ENCODE measurements around the gene LILRB5.
"Not testable (repeated sequence)": the region's sequence is repeated elsewhere in the genome, so short reads cannot be mapped to it uniquely, and the experiment has no call there.

The LILRB5 gene

DNA sequence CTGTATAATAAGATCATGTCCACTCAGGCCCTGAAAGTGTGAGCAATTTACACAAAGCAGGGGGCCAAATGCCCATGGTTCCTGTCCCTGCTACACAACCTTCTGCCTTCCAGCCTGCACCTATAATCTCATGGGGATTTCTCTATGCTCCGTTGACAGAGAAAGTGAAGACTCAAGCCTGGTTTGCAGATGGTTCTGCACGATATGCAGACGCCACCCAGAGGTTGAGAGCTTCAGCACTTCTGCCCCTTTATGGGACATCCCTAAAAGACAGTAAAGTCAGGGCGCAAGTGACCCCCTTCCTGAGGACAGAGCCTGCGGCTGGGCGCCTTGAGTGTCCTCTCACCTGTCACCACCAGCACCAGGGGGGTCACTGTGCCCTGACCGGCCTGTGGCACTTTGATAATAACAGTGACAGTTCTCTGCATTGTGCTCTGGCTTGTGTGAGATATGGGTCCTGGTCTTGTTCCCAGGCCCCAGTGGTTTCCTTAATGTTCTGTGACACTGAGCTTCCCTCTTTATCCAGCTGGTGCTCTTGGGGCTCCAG lies 40.8 kb upstream of the LILRB5 start:
- H3K4me3 ChIP-seq (replicated peaks in 1 of 2; ENCODE audit: low read depth in 2 of 2, low read length in 2 of 2): no peak overlapping the region
- no peak for DNase-seq (ENCODE audit: low read depth in 2 of 2)

DNA sequence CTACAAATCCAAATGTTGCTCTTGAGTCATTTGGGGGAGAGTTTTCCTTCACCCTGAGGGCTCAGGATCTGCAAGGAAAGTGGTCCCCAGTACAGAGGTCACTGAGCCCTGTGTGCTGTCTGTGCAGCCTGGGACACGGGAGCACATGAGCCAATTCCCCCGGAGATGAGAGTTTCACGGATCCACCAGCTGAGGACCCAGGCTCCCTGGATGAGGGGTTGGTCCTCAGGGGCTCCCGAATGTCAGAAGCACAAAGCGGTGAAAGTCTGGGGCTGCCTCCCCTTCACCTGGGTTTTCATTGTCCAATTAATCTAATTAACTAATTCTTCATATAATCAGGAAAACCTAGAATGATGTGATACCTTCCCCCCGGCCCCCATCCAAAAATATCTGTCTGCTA lies 37.5 kb upstream of the LILRB5 start:
- DNase-seq (ENCODE audit: low read depth in 2 of 2): no peak

More for the DNA sequence above, 40.8 kb upstream of the LILRB5 start:
- TF ChIP-seq, protein P1, sequence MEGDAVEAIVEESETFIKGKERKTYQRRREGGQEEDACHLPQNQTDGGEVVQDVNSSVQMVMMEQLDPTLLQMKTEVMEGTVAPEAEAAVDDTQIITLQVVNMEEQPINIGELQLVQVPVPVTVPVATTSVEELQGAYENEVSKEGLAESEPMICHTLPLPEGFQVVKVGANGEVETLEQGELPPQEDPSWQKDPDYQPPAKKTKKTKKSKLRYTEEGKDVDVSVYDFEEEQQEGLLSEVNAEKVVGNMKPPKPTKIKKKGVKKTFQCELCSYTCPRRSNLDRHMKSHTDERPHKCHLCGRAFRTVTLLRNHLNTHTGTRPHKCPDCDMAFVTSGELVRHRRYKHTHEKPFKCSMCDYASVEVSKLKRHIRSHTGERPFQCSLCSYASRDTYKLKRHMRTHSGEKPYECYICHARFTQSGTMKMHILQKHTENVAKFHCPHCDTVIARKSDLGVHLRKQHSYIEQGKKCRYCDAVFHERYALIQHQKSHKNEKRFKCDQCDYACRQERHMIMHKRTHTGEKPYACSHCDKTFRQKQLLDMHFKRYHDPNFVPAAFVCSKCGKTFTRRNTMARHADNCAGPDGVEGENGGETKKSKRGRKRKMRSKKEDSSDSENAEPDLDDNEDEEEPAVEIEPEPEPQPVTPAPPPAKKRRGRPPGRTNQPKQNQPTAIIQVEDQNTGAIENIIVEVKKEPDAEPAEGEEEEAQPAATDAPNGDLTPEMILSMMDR (IDR thresholded peaks at IDR 0.05; ENCODE audit: low read depth, low read length): no peak

DNA sequence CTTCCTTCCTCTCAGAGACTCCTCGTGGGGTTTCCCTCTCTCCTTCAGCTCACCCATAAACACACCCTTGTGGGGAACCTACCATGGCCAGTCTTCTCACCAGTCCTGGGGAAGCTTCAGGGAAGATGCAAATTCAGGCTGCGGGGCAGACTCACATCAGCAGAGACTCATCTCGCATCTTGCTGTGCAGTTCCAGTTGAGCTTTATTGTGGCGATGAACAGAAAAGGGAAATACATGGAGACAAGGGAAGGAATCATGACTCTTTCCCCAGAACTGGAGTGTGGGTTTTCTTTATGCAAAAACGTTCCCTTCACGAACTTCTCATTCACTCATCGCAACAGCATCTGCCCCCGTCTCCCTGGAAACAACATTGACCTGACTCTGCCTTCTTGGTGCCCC lies 32.1 kb upstream of the LILRB5 start:
- not testable (repeated sequence) for H3K4me3 ChIP-seq (replicated peaks in 1 of 2; ENCODE audit: low read depth in 2 of 2, low read length in 2 of 2); DNase-seq (ENCODE audit: low read depth in 2 of 2)

More for the DNA sequence above, 37.5 kb upstream of the LILRB5 start:
- TF ChIP-seq, protein P1 (IDR thresholded peaks at IDR 0.05; ENCODE audit: low read depth, low read length): no peak
- no peak overlapping the region for H3K4me3 ChIP-seq (replicated peaks in 1 of 2; ENCODE audit: low read depth in 2 of 2, low read length in 2 of 2)

DNA sequence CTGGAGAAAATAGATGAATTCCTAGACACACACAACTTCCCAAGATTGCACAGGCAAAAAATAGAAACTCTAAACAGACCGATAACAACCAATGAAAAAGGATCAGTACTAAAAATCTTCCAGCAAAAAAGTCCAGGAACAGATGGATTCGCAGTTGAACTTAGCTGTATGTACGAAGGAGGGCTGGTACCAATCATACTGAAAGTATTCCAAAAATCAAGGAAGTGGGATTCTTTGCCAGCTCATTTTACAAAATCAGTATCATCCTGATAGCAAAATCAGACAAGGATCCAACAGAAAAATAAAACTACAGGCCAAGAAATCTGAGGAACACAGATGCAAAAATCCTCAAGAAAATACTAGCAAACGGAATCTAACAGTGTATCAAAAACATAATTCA lies 30.4 kb upstream of the LILRB5 start:
- DNase-seq (ENCODE audit: low read depth in 2 of 2): no peak
- TF ChIP-seq, protein P1 (IDR thresholded peaks at IDR 0.05; ENCODE audit: low read depth, low read length): no peak
- no peak overlapping the region for H3K4me3 ChIP-seq (replicated peaks in 1 of 2; ENCODE audit: low read depth in 2 of 2, low read length in 2 of 2)

DNA sequence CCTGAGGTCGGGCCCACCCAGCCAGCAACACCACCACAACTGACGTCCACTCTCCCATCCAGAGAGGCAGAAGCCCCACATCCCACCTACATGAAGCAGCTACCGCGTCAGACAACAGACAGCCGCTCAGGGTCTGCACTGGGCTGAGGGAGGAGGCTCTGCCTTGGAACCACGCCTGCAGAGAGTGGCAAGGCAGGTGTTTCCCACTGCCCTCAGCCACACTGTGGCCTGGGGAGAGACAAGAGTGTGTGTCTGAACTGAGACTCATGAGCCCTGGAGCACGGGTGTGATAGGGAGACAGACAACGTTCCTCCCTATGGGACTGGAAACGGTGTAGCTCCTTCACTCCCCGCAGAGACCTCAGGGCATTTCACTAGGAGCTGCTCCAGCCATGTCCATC lies 29.2 kb upstream of the LILRB5 start:
- not testable (repeated sequence) for DNase-seq (ENCODE audit: low read depth in 2 of 2); H3K4me3 ChIP-seq (replicated peaks in 1 of 2; ENCODE audit: low read depth in 2 of 2, low read length in 2 of 2)

DNA sequence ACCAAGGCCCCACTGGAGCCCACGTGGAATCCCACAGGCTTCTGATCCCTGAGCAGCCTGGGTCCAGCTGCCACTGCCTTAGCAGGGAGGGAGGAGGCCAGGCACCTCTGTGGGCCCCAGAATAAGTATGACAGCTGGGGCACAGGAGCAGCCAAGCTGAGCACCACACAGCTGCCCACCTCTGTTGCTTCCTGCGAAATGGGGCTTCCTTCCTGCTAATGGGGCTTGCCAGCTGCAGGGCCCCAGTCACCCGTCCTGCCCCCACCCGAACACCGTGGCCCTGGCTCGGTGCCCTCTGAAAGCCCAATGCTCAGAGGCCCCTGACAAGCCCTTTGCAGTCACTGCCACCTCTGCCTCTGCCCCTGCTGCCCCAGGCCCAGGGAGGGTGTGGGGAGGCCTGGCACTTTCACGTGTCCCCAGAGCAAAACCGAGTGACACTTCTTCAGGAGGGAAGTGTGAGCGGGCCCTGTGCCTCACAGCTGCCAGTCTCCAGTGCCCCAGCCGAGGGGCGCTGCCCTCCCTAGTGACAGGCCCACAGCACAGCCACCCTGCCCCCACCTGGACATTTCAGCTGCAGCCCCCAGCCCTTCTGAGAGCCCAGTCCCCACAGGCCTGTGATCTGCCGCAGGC lies 28.5 kb upstream of the LILRB5 start:
- not testable (repeated sequence) for DNase-seq (ENCODE audit: low read depth in 2 of 2)

DNA sequence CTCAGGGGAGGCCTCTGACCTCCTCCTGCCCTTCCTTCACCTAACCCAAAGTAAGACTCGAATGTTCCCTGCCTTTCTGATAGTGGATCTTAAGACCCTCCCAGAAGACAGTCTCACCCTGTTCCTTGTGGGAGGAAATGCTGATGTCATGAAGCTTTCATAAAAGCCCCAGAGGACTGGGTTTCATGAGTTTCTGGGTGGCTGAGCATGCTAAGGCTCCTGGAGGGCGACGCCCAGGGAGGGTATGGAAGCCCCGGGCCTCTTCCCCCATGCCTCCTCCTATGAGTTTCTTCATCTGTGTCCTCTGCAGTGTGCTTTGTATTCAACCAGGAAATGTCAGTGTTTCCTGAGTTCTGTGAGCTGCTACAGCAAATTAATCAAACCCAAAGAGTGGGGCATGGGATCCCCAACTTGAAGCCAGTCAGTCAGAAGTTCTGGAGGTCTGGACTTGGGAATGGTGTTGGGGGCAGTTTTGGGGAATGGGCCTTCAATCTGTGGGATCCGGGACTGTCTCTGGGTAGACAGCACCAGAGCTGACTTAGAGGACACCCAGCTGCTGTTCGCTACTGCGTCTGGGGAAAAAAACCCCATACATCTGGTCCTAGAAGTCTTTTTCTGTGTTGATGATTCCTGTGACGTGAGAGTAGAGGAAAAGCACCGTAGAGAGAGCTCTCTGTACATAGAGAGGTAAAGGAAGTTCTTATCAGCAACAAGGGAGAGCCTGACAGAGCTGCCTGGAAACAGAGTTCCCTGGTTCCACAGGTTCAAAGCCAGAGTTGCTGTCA lies 25.8 kb upstream of the LILRB5 start:
- DNase-seq (ENCODE audit: low read depth in 2 of 2): no peak
- TF ChIP-seq, protein P1 (IDR thresholded peaks at IDR 0.05; ENCODE audit: low read depth, low read length): no peak
- no peak overlapping the region for H3K4me3 ChIP-seq (replicated peaks in 1 of 2; ENCODE audit: low read depth in 2 of 2, low read length in 2 of 2)

More for the DNA sequence above, 28.5 kb upstream of the LILRB5 start:
- H3K4me3 ChIP-seq (replicated peaks in 1 of 2; ENCODE audit: low read depth in 2 of 2, low read length in 2 of 2): not testable (repeated sequence)

DNA sequence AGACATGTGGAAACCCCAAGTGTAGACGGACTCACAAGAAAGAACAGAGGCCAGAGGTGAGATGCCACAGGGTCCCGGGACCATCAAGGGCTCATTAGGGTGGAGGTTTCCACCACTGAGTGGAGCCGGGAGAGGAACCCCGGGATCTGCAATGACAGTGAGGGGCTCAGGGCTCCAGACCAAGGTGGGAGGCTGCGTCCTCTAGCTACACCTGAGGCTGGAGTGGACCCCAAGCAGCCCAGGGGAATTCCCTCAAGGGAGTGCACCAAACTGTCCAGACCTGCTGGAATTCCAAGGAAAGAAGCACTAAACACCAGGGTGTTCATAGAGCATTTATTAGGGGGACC lies 24.6 kb upstream of the LILRB5 start:
- not testable (repeated sequence) for H3K4me3 ChIP-seq (replicated peaks in 1 of 2; ENCODE audit: low read depth in 2 of 2, low read length in 2 of 2)

More for the DNA sequence above, 24.6 kb upstream of the LILRB5 start:
- DNase-seq (ENCODE audit: low read depth in 2 of 2): not testable (repeated sequence)
